ENCODE results near the gene NRDE2. TPM values are rescaled to one million over a fixed set of nuclear protein-coding genes. Genes with fewer than 3 reads are reported as not detected.

NRDE2 gene
- total and polyA plus RNA-seq, 4 donors, result 5.6 to 20.0 (median 13.7) TPM

- H3K4me1 ChIP-seq (ENCODE audit: control insufficient read depth in 4 of 4, insufficient read depth in 4 of 4, low read length in 3 of 4), result peaks cover 0 to 5% (median 0%) of the 10 kb centered on the region in 4 donors
- H3K36me3 ChIP-seq (ENCODE audit: control insufficient read depth in 4 of 4, insufficient read depth in 3 of 4, low read depth in 1 of 4, low read length in 3 of 4), result no peaks in the 10 kb centered on the region
- no peaks in the 10 kb centered on the region for H3K27me3 ChIP-seq (ENCODE audit: control insufficient read depth in 4 of 4, insufficient read depth in 4 of 4, low read length in 3 of 4)
- DNase-seq (ENCODE audit: low spot score), result no peak
- TF ChIP-seq FOXA2 (IDR thresholded peaks at IDR 0.05), result no peak
- TF ChIP-seq ZBTB33 (IDR thresholded peaks at IDR 0.05), result no peak
- no peak for TF ChIP-seq SP1 (IDR thresholded peaks at IDR 0.05)
- peak in 1 of 2 donors; percentile 17 for TF ChIP-seq RAD21 (IDR thresholded peaks at IDR 0.05)
- TF ChIP-seq FOXA1 (IDR thresholded peaks at IDR 0.05), result no peak
- TF ChIP-seq HNF4A (conservative IDR thresholded peaks at IDR 0.05), result peak; percentile 32 to 45
- no peak for TF ChIP-seq CTCF (IDR thresholded peaks at IDR 0.05; ENCODE audit: low read depth, low read length, missing input control)
- H3K9ac ChIP-seq (ENCODE audit: low read depth in 1 of 2, low read length in 2 of 2), result no peak overlapping the region
- no peaks in the 10 kb centered on the region for H3K9me3 ChIP-seq (ENCODE audit: control insufficient read depth in 4 of 4, low read length in 3 of 4)
- 19% methylated on average over 1 of the region's 1 CpG for WGBS
- no peak overlapping the region for H3K27ac ChIP-seq (ENCODE audit: low read depth in 1 of 2, low read length in 2 of 2)
- H3K4me3 ChIP-seq (ENCODE audit: low read depth in 1 of 3, low read length in 3 of 3), result no peak overlapping the region
These were observed 37.4 kb upstream of the NRDE2 start for GRCh38 chr14:90368946-90369721.

- Histone ChIP-seq H3K9me3 (ENCODE audit: control insufficient read depth in 4 of 4, low read length in 3 of 4) (no peaks in the 10 kb centered on the region), H3K27me3 (ENCODE audit: control insufficient read depth in 4 of 4, insufficient read depth in 4 of 4, low read length in 3 of 4) (no peaks in the 10 kb centered on the region), H3K4me3 (ENCODE audit: low read depth in 1 of 3, low read length in 3 of 3) (no peak overlapping the region), H3K4me1 (ENCODE audit: control insufficient read depth in 4 of 4, insufficient read depth in 4 of 4, low read length in 3 of 4) (peaks cover 0 to 7% (median 2%) of the 10 kb centered on the region in 4 donors), H3K9ac (ENCODE audit: low read depth in 1 of 2, low read length in 2 of 2) (no peak overlapping the region), H3K36me3 (ENCODE audit: control insufficient read depth in 4 of 4, insufficient read depth in 3 of 4, low read depth in 1 of 4, low read length in 3 of 4) (no peaks in the 10 kb centered on the region), H3K27ac (ENCODE audit: low read depth in 1 of 2, low read length in 2 of 2) (no peak overlapping the region)
- WGBS, result 90% methylated on average over 4 of the region's 4 CpGs
- DNase-seq (ENCODE audit: low spot score), result no peak
- no peak for TF ChIP-seq REST (IDR thresholded peaks at IDR 0.05)
- no peak for TF ChIP-seq CTCF (IDR thresholded peaks at IDR 0.05; ENCODE audit: low read depth, low read length, missing input control)
- no peak for TF ChIP-seq MAX (IDR thresholded peaks at IDR 0.05)
- no peak for TF ChIP-seq RXRA (IDR thresholded peaks at IDR 0.05)
- no peak for TF ChIP-seq FOXA1 (IDR thresholded peaks at IDR 0.05)
- no peak for TF ChIP-seq SP1 (IDR thresholded peaks at IDR 0.05)
- no peak for TF ChIP-seq GABPA (IDR thresholded peaks at IDR 0.05 in 1 of 2, conservative IDR thresholded peaks at IDR 0.05 in 1 of 2)
These were observed 30.8 kb upstream of the NRDE2 start for GRCh38 chr14:90362558-90362896.
